Measurements from ENCODE around the gene EME2.
A peak's percentile ranks its signal among the peaks of the same experiment; 100 is the strongest.

EME2 gene

GRCh38 chr16:1768061-1768766, 4.4 kb upstream of the EME2 start:
- no peak for DNase-seq

GRCh38 chr16:1768767-1769401, 3.7 kb upstream of the EME2 start:
- no peak for DNase-seq

DNA sequence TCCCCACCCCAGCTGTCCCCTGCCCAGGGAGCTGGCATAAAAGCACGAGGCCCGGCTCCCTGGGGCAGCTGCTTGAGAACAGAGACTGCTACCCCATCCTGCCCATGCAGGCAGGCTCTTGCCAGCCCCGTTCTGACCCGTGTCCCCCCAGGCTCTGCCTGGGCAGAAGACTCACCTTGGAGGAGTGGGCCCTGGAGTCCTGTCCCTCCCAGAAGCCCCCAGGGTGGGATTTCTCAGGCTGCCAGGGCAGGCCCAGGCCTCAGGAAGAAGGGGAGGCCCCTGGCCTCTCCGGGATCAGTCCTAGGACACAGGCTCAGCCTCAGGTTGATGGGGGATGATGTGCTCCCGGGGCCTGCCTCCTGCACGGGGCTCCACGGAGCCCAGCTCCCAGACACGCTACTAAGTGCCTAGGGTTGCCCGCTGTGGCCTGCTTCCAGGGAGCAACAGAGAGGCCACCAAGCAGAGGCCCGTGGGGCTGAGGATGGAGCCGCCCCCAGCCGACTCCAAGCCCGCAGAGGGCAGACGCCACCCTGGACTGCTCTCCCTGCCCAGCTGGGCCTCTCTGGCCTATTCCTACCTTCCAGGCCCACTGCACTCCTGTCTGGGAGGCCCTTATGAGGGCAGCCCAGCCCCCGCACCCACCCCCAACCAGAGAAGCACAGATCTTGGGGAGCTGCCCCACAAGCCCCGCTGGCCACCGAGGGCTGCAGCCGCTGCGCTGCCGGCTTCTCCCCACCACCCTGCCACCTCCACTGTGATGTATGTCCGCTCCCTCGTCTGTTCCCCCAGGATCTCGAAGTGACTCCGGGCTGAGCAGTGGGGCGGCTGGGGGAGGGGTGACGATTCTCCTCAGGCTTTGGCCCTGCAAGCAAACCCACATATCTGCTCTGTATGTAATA, 3.0 kb upstream of the EME2 start:
- no peak for DNase-seq

DNA sequence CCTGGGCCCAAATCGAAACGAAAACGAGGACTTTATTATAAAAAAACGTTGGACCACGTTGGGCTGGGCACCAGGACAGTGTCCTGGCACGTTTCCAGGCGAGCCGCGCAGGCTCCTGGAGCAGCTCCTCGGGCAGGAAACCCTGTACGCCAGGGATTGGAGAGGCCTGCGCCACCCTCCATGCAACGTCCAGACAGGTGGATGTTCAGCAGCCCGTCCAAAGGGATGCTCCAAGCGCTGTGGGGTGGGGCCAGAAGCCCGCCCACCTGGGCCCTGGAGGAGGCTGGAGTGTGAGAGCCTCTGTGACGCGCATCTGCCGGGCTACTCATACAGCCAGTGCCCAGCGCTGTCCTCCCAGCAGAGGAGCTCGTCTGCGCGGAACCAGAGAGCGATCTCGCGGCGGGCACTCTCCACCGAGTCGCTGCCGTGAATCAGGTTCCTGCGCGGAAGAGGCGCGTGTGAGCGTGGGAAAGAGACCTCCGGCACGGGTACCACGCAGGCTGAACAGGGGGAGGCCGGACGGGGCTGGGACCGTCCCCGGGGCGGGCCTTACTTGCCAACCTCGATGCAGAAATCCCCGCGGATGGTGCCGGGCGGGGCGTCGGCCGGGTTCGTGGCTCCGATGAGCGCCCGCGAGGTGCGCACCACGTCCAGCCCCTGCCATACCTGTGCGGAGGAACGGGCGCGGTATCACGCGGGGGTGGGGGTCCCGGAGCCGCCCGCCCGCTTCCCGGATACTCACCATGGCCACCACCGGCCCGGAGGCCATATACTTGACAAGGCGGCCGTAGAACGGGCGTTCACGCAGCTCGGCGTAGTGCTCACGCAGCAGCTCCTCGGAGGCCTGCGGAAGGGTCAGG, 2.1 kb upstream of the EME2 start:
- DNase-seq, result peak; percentile 64

DNA sequence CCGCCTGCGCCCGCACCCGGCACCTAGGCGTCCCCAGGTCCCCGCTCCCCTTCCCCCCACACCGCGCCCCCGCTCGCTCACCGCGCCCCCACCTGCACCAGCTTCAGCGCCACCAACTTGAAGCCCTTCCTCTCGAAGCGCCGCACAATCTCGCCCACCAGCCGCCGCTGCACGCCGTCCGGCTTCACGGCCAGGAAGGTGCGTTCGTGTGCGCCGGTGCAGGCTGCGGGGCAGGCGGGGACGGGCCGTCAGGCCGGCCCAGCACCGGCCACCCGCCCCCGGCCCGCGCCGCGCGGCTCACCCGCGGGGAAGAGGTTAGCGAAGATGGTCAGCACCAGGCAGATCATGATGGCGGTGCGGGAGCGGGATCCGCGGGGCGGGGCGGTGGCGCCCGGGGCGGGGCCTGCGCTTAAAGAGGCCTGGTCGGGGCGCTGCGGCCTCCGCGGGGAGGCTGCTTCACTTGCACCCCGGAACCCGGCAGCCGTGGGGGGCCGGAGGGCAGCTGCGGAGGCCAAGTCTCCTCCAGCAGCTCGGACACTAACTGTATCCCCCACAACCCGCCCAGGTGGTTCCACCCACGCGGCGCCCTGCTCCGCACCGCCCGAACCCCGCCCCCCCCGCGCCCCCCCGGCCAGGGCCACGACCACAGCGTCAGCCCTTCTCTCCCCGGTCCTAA, 1.3 kb upstream of the EME2 start, which contains the start of gene NME3:
TSS of gene NME3 (minus strand) at position 356 of the 676 bp plus-strand sequence. CDS start at position 347, 9 bp downstream.
- DNase-seq, result peak; percentile 86

DNA sequence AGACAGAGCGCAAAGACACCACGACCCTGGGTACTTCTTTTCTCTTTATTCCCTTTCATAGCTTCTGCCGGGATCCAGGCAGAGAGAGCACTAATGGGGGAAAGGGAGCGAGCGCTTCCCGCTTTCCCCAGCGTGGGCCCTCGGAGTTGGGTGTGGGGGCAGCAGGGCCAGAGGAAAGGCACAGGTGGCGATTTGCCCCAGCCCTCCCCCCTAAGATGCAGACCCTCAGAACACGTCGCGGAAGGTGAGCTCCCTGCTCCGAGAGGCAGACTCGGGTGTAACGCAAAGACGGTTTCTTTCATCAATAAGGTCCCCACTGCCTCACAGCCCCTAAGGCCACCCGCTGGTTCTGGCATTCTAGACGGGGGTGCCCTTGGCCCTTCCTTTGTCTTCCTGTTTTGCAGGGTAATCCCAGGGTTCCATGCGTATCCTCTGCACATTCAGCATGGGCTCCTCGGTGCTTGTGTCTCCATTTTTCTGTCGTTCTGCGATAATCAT, 697 bp upstream of the EME2 start:
- no peak for DNase-seq

DNA sequence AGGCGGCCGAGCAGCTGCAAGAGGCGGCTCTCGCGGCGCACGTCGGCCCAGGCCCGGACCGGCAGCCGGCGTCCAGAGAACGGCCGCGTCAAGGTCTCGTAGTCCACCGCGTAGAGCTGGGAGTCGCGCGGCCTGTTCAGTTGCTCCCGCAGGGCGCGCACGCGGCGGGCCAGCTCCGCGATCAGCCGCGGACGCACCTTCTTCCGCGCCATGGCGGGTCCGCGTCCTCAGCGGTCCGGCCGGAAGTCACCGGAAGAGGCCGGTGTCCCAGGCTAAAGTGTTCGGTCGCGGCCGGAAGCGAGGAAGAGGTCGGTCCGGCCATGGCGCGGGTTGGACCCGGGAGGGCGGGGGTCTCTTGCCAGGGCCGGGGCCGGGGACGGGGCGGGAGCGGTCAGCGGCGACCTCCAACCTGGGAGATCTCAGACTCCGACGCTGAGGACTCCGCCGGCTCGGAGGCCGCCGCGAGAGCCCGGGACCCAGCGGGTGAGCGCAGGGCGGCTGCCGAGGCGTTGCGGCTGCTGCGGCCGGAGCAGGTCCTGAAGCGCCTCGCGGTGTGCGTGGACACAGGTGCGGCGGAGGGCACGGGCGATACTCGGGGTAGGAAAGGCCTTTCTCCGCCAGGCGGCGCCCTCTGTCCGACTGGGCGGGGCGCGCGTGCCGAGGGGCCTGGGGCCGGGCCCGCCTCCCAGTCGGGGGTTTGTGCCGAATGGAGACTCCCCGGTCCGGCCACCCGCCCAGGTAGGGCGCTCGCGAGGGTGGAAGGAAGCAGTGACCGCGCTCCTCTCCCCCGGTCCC, 495 bp downstream of the EME2 start, which contains the start of gene MRPS34:
TSS of gene MRPS34 (minus strand) at position 227 of the 795 bp plus-strand sequence. CDS start at position 212, 15 bp downstream.
- DNase-seq, result peak; percentile 86

GRCh38 chr16:1773703-1774447, 1.3 kb downstream of the EME2 start:
- no peak for DNase-seq

- DNase-seq, result no peak
These were observed 1.8 kb downstream of the EME2 start for GRCh38 chr16:1774448-1774780.

- DNase-seq, result no peak
These were observed 2.6 kb downstream of the EME2 start for GRCh38 chr16:1775006-1775845.

GRCh38 chr16:1775846-1776671, 3.4 kb downstream of the EME2 start:
- no peak for DNase-seq

- no peak for DNase-seq
These were observed 4.0 kb downstream of the EME2 start for GRCh38 chr16:1776672-1776955.

DNA sequence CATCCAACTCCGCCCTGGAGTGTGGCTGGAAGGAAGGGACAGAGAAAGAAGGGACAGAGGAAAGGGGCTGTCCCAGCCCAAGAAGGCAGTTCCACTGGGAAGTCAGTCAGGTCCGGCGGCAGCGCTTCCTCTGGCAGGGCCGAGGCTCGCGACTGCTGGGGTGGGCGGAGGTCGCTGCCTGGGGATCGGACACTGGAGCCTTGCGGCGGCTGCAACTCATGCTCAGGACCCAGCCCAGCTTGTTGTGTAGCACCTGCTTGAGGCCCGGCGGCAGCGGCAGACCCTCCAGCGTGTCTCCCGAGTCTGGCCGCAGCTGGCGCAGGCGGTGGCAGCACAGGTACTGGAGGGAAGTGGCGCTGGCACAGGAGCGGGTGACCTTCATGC, 4.4 kb downstream of the EME2 start:
- no peak for DNase-seq

- DNase-seq, result no peak
These were observed 5.0 kb downstream of the EME2 start for GRCh38 chr16:1777375-1778199.

GRCh38 chr16:1778200-1779179, 5.9 kb downstream of the EME2 start:
- DNase-seq, result no peak

- DNase-seq, result no peak
These were observed 6.7 kb downstream of the EME2 start for GRCh38 chr16:1779234-1779701.
